GM21576 (cell line): ENCODE data around the gene SYN1.

Experiments used
- ATAC-seq: cut with Tn5 transposase; IDR thresholded peaks from one replicate; pipeline ENCODE4 v1.9.1; 2021; ENCODE audit warnings: mild to moderate bottlenecking, moderate library complexity; ENCODE audit not compliant: unreplicated experiment

Gene SYN1

GRCh38 chrX:47574076-47574546 is 45.5 kb downstream of the SYN1 start:
- no peak for ATAC-seq

GRCh38 chrX:47573341-47574075 is 46.1 kb downstream of the SYN1 start:
- no peak for ATAC-seq

- no peak for ATAC-seq
Measured at GRCh38 chrX:47572773-47573340, 46.8 kb downstream of the SYN1 start.

- ATAC-seq = no peak
Measured at GRCh38 chrX:47571896-47572295, 47.8 kb downstream of the SYN1 start.

DNA sequence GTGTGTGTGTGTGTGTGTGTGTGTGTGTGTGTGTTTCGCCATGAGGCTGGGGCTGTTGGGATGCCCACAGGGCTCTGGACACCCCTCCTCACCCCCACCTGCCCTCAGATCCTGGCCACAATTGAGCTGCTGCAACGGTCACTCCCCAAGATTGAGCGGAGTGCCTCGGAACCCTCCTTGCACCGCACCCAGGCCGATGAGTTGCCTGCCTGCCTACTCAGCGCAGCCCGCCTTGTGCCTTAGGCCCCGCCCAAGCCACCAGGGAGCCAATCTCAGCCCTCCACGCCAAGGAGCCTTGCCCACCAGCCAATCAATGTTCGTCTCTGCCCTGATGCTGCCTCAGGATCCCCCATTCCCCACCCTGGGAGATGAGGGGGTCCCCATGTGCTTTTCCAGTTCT is 48.4 kb downstream of the SYN1 start:
- no peak for ATAC-seq

- no peak for ATAC-seq
Measured at GRCh38 chrX:47570794-47571193, 48.9 kb downstream of the SYN1 start.

DNA sequence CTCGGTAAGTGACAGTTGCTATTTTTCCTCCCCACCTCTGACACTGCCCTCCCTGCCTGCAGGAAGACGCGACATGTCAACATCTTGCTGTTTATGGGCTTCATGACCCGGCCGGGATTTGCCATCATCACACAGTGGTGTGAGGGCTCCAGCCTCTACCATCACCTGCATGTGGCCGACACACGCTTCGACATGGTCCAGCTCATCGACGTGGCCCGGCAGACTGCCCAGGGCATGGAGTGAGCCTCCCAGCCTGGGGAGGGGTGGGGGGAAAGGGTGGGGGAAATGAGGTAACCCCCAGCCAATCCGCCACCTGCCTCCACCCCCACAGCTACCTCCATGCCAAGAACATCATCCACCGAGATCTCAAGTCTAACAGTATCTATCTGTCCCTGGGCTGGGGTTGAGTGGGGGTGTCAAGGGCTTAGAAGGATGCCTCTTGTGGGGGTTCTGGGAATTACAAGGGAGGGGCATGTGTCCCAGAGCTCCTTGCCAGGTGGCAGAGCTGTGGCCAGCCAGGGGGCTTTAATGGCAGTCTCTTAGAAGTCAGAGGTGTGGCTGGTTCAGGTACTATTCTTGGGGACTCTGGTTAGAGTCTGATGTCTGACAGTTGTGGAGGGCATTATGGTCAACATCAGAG is 50.9 kb downstream of the SYN1 start:
- no peak for ATAC-seq

DNA sequence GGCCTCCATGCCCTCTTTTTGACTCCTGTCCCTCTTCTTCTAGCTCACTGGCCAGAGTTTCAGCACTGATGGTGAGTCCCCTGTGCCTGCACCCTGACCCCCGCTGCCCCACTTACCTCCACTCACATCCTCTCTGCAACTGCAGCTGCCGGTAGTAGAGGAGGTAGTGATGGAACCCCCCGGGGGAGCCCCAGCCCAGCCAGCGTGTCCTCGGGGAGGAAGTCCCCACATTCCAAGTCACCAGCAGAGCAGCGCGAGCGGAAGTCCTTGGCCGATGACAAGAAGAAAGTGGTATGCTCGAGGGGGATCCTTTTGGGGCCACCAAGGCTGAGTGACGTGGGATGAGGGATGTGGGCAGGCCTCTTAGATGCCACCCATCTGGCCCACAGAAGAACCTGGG is 52.8 kb downstream of the SYN1 start:
- ATAC-seq = no peak

- no peak for ATAC-seq
Measured at GRCh38 chrX:47564438-47565085, 55.1 kb downstream of the SYN1 start.

- no peak for ATAC-seq
Measured at GRCh38 chrX:47563801-47564315, 55.8 kb downstream of the SYN1 start.

DNA sequence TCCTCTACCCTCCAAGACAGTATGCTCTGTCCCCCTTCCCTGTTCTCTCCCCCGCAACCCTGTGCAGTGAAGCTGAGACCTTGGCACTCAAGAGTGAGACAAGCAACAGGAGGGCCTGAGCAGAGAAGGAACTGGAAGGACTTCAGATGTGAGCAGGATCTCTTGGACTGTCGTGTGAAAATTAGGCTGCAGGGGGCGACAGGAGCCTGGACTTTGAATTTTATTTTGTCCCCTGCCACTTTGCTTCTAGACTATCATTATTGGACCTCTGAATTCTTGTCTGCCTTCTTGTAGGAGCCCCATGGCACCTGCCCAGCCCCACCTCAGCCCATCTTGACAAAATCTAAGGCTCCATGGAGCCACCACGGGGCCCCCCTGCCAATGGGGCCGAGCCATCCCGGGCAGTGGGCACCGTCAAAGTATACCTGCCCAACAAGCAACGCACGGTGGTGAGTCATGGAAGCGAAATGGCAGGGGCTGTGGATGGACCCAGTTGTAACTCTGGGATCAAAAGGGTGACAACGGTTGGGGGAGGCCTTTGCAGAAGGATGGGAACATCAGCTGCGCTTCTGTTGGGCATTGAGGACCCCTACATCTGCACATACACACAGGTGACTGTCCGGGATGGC is 56.9 kb downstream of the SYN1 start:
- no peak for ATAC-seq

DNA sequence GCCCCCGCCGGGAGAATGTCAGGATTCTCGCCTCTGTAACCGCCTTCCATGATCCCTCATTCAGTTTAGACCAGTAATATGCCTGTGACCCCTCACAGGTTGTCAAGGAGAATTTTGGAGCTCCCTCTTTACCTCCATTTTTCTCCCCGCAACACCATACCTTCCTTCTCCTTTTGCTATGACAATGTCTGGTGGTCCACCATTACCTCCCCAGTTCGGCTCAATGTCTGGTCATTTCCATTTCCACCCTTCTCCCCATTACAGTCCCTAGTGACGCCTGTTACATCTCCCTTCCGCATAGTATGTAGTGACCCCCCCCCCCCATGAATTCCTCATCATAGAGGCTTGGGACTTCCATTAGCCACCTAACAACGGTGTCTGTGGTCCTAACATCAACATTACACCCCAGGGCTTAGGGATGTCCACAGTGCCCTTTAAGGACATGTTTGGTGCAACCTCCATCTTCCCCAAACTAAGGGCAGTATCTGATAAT is 58.0 kb downstream of the SYN1 start:
- no peak for ATAC-seq

GRCh38 chrX:47560934-47561658 is 58.6 kb downstream of the SYN1 start, which contains the start of gene ARAF:
Gene ARAF (plus strand): TSS chrX:47561205. CDS start chrX:47562968, 1,763 bp downstream.
- ATAC-seq = peak; percentile 88

DNA sequence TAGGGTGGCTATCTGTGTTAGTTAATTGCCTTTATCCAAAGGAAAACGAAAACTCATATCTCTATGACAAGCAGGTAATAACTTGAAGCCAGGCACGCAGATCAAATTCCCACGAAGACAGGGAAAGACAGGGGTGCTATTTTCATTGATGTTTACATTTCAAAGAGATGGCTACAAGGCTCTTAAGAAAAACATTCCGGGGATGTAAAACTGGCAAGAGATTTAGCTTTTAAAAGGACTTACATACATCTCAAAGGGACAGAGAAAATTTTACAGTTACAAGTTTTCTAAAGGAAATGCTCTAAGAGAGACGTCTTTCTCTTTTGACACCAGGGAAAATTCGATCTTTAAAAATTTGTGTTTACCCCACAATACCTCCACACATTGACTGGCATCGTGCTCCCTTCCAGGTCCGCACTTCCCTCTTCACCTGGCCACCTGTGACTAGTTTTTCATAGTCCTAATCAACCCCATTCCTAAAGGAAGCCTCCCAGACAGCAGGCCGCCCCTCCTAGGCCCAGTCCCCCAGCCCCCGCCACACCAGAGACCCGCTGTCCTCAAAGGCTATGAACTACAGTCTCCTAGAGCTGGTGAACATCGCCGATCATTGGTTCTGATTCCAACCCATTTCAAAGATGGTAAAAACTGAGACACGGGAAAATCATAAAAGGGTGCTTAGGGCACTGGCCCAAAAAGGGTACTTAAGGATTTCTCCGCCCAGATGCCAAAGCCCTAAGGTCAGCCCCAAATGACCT is 59.3 kb downstream of the SYN1 start:
- no peak for ATAC-seq

- ATAC-seq = no peak
Measured at GRCh38 chrX:47558436-47558835, 61.2 kb downstream of the SYN1 start.

GRCh38 chrX:47556045-47556623 is 63.5 kb downstream of the SYN1 start:
- ATAC-seq = peak; percentile 83

DNA sequence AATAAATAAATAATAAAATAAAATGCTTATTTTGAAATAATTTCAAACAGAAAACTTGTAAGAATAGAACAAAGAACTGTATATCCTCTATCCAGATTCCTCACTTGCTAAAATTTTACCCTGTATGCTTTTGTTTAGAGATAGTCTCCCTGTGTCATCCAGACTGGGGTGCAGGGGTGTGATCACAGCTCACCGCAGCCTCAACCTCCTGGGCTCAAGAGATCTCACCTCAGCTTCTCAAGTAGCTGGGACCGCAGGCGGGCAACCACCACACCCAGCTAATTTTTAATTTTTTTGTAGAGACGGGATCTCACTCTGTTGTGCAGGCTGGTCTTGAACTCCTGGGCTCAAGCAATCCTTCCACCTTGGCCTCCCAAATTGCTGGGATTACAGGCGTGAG is 76.2 kb downstream of the SYN1 start:
- no peak for ATAC-seq

- no peak for ATAC-seq
Measured at GRCh38 chrX:47540754-47541538, 78.7 kb downstream of the SYN1 start.
